HEK293 (cell line): Measurements from ENCODE around the gene TMEM14C.
"Not testable (repeated sequence)": the region's sequence is repeated elsewhere in the genome, so short reads cannot be mapped to it uniquely, and the experiment has no call there.

Experiments used
- CTCF ChIA-PET: fragments of 350-600 bp; formaldehyde crosslinking; extraction: SDS; loops from one replicate; lab custom pipeline; 2021; ENCODE audit warnings: antibody characterized with exemption; lab: Yijun Ruan, JAX
- POLR2A ChIA-PET: fragments of 300-600 bp; formaldehyde crosslinking; extraction: SDS; loops from one replicate; lab custom pipeline; 2020; ENCODE audit warnings: antibody characterized with exemption, inconsistent platforms; lab: Yijun Ruan, JAX
- H3K27ac ChIP-seq: fragments of 200-500 bp; sonication (Bioruptor generic); 2 replicates; pipeline ENCODE4 v1.5.1; 2014; ENCODE audit warnings: low read depth, low read length, control low read depth, inconsistent platforms; ENCODE audit errors: extremely low read depth
- H3K36me3 ChIP-seq, 2 experiments: fragments of 200-500 bp in 1 of 2; sonication (Bioruptor generic) in 1 of 2; 1 replicate in 1 of 2; 2 replicates in 1 of 2; pipeline ENCODE4 v1.5.1; 2014 to 2017; ENCODE audit warnings: inconsistent platforms in 2 of 2, low read length in 2 of 2; ENCODE audit not compliant: control insufficient read depth in 2 of 2, insufficient read depth in 1 of 2
- H3K4me1 ChIP-seq: fragments of 200-500 bp; sonication (Bioruptor generic); 2 replicates; pipeline ENCODE4 v1.5.1; 2014; ENCODE audit warnings: mild to moderate bottlenecking, low read length, inconsistent platforms; ENCODE audit not compliant: control insufficient read depth, insufficient read depth
- H3K4me3 ChIP-seq: 2 replicates; pipeline ENCODE4 v1.5.1; 2011; ENCODE audit warnings: low read depth, mild to moderate bottlenecking, control low read depth, low read length, moderate library complexity
- H3K9me3 ChIP-seq: fragments of 200-500 bp; sonication (Bioruptor generic); 2 replicates; pipeline ENCODE4 v1.5.1; 2014; ENCODE audit warnings: low read depth, low read length, inconsistent platforms; ENCODE audit not compliant: control insufficient read depth, insufficient read depth
- BCL11B ChIP-seq: fragments of 450-650 bp; formaldehyde crosslinking; IDR thresholded peaks from 2 replicates; pipeline ENCODE4 v1.5.1; 2016; ENCODE audit warnings: low read depth, missing biosample characterization, missing genetic modification characterization
- FEZF1 ChIP-seq: fragments of 450-650 bp; formaldehyde crosslinking; IDR thresholded peaks from 2 replicates; pipeline ENCODE4 v1.5.1; 2016; ENCODE audit warnings: missing biosample characterization, missing genetic modification characterization
- KLF1 ChIP-seq: fragments of 450-650 bp; formaldehyde crosslinking; IDR thresholded peaks from 2 replicates; pipeline ENCODE4 v1.5.1; 2016; ENCODE audit warnings: missing biosample characterization, missing genetic modification characterization
- KLF10 ChIP-seq: fragments of 450-650 bp; IDR thresholded peaks from 2 replicates; pipeline ENCODE4 v1.5.1; 2018; ENCODE audit warnings: missing biosample characterization, mild to moderate bottlenecking, missing genetic modification characterization
- SP7 ChIP-seq: fragments of 450-650 bp; formaldehyde crosslinking; IDR thresholded peaks from 2 replicates; pipeline ENCODE4 v1.5.1; 2016; ENCODE audit warnings: missing biosample characterization, missing genetic modification characterization
- WT1 ChIP-seq: fragments of 450-650 bp; formaldehyde crosslinking; IDR thresholded peaks from 2 replicates; pipeline ENCODE4 v1.5.1; 2016; ENCODE audit warnings: missing biosample characterization, missing genetic modification characterization
- ZBTB17 ChIP-seq: fragments of 450-650 bp; formaldehyde crosslinking; IDR thresholded peaks from 2 replicates; pipeline ENCODE4 v1.5.1; 2016; ENCODE audit warnings: missing biosample characterization, missing genetic modification characterization
- ZBTB20 ChIP-seq: fragments of 450-650 bp; formaldehyde crosslinking; IDR thresholded peaks from 2 replicates; pipeline ENCODE4 v1.5.1; 2016; ENCODE audit warnings: missing biosample characterization, missing genetic modification characterization
- ZFP69B ChIP-seq: fragments of 450-650 bp; formaldehyde crosslinking; IDR thresholded peaks from 2 replicates; pipeline ENCODE4 v1.5.1; 2016; ENCODE audit warnings: missing biosample characterization, missing genetic modification characterization
- ZIC2 ChIP-seq: fragments of 450-650 bp; formaldehyde crosslinking; IDR thresholded peaks from 2 replicates; pipeline ENCODE4 v1.5.1; 2016; ENCODE audit warnings: missing biosample characterization, missing genetic modification characterization
- ZNF121 ChIP-seq: fragments of 450-650 bp; formaldehyde crosslinking; IDR thresholded peaks from 2 replicates; pipeline ENCODE4 v1.5.1; 2016; ENCODE audit warnings: missing biosample characterization, missing genetic modification characterization
- ZNF155 ChIP-seq: fragments of 450-650 bp; formaldehyde crosslinking; IDR thresholded peaks from 2 replicates; pipeline ENCODE4 v1.5.1; 2016; ENCODE audit warnings: missing biosample characterization, missing genetic modification characterization
- ZNF16 ChIP-seq: fragments of 450-650 bp; formaldehyde crosslinking; IDR thresholded peaks from 2 replicates; pipeline ENCODE4 v1.5.1; 2016; ENCODE audit warnings: low read depth, missing biosample characterization, missing genetic modification characterization
- ZNF2 ChIP-seq: fragments of 450-650 bp; formaldehyde crosslinking; IDR thresholded peaks from 2 replicates; pipeline ENCODE4 v1.5.1; 2016; ENCODE audit warnings: missing biosample characterization, missing genetic modification characterization
- ZNF223 ChIP-seq: fragments of 450-650 bp; formaldehyde crosslinking; IDR thresholded peaks from 2 replicates; pipeline ENCODE4 v1.5.1; 2016; ENCODE audit warnings: missing biosample characterization, missing genetic modification characterization
- ZNF37A ChIP-seq: fragments of 450-650 bp; IDR thresholded peaks from 2 replicates; pipeline ENCODE4 v1.5.1; 2018; ENCODE audit warnings: missing biosample characterization, missing genetic modification characterization
- ZNF391 ChIP-seq: fragments of 450-650 bp; formaldehyde crosslinking; IDR thresholded peaks from 2 replicates; pipeline ENCODE4 v1.5.1; 2016; ENCODE audit warnings: low read depth, missing biosample characterization, missing genetic modification characterization, borderline replicate concordance
- ZNF530 ChIP-seq: fragments of 450-650 bp; formaldehyde crosslinking; IDR thresholded peaks from 2 replicates; pipeline ENCODE4 v1.5.1; 2016; ENCODE audit warnings: low read depth, missing biosample characterization, missing genetic modification characterization
- ZNF600 ChIP-seq: fragments of 450-650 bp; formaldehyde crosslinking; IDR thresholded peaks from 2 replicates; pipeline ENCODE4 v1.5.1; 2016; ENCODE audit warnings: missing biosample characterization, missing genetic modification characterization
- ZNF664 ChIP-seq: fragments of 450-650 bp; formaldehyde crosslinking; IDR thresholded peaks from 2 replicates; pipeline ENCODE4 v1.5.1; 2016; ENCODE audit warnings: missing biosample characterization, missing genetic modification characterization
- ZNF785 ChIP-seq: fragments of 450-650 bp; formaldehyde crosslinking; IDR thresholded peaks from 2 replicates; pipeline ENCODE4 v1.5.1; 2016; ENCODE audit warnings: missing biosample characterization, missing genetic modification characterization
- ZSCAN30 ChIP-seq: fragments of 450-650 bp; IDR thresholded peaks from 2 replicates; pipeline ENCODE4 v1.5.1; 2018; ENCODE audit warnings: missing biosample characterization, mild to moderate bottlenecking, missing genetic modification characterization, moderate library complexity
- TF ChIP-seq, protein P1 (sequence below): fragments of 450-650 bp; formaldehyde crosslinking; IDR thresholded peaks from 2 replicates; pipeline ENCODE4 v1.5.1; 2017; ENCODE audit warnings: missing biosample characterization, missing genetic modification characterization
- TF ChIP-seq, protein P2 (sequence below): fragments of 450-650 bp; formaldehyde crosslinking; IDR thresholded peaks from 2 replicates; pipeline ENCODE4 v1.5.1; 2016; ENCODE audit warnings: missing biosample characterization, missing genetic modification characterization
- TF ChIP-seq, protein P3 (sequence below): fragments of 450-650 bp; formaldehyde crosslinking; IDR thresholded peaks from 2 replicates; pipeline ENCODE4; 2016; ENCODE audit warnings: missing biosample characterization, missing genetic modification characterization

TMEM14C gene

DNA sequence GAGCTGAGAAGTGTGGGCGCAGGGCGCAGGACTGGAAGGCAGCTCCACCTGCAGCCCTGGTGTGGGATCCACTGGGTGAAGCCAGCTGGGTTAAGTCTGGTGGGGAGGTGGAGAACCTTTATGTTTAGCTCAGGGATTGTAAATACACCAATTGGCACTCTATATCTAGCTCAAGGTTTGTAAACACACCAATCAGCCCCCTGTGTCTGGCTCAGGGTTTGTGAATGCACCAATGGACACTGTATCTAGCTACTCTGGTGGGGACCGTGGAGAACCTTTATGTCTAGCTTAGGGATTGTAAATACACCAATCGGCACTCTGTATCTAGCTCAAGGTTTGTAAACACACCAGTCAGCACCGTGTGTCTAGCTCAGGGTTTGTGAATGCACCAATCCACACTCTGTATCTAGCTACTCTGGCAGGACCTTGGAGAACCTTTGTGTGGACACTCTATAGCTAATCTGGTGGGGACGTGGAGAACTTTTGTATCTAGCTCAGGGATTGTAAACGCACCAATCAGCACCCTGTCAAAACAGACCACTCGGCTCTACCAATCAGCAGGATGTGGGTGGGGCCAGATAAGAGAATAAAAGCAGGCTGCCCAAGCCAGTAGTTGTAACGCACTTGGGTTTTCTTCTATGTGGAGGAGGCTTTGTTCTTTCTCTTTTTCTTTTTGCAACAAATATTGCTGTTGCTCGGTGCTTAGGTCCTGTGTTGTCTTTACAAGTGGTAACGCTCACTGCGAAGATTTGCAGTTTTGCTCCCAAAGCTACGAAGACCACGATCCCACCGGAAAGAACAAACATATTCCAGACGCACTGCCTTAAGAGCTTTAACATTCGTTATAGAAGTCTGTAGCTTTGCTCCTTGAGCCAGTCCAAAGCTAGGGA, 1.7 kb upstream of the TMEM14C start:
- H3K27ac ChIP-seq, H3K9me3 ChIP-seq, H3K4me3 ChIP-seq, H3K4me1 ChIP-seq: not testable (repeated sequence)
- ChIA-PET CTCF (interaction anchor here (0.7 to 1.8 kb wide), 5 partner anchors 23 to 210 kb away, joined by 3 to 7 read pairs (median 3); partner anchors contain the start of gene TMEM14B), POLR2A (interaction anchor here (0.7 to 7.8 kb wide), 7 partner anchors 16 to 48 kb away, joined by 3 to 82 read pairs (median 6); partner anchors contain the start of genes C6orf52, PAK1IP1 and TMEM14B)
- peaks cover 0 to 16% of the 10 kb centered on the region in 2 experiments; a peak in 1 of 3 replicates for H3K36me3 ChIP-seq

DNA sequence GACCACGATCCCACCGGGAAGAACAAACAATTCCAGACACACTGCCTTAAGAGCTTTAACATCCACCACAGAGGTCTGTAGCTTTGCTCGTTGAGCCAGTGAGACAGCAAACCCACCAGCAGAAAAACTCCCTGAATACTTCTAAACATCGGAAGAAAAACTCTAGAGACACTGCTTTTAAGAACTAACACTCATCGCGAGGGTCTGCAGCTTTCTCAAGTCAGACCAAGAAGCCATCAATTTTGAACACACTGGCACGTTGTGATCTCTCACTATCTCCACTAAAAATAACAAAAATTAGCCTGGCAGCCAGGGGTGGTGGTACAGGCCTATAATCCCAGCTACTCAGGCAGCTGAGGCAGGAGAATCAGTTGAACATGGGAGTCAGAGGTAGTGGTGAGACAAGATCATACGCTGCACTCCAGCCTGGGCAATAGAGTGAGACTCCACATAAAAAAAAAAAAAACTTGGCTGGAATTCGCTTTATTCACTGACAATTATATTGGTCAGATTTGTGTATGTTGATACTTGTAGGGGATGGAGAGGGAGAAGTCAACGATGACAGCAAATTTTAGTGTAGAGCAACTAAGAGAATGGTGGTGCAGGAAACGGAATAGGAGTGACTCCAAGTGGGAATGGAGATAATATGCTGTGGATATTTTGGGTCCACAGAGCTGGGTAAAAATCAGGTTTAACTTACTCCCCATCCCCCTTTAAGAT, 860 bp upstream of the TMEM14C start:
- TF ChIP-seq ZNF2 (tag by site-specific recombination) (0 out of 2 replicates have a peak, but pooled peaks have one; percentile 19), ZNF530 (tag by site-specific recombination) (no peak), ZNF223 (tag by site-specific recombination) (peak; percentile 97), ZNF600 (tag by site-specific recombination) (peak; percentile 79), ZIC2 (tag by site-specific recombination) (no peak), ZNF121 (peak; percentile 94)
- Histone ChIP-seq H3K4me1 (no peaks in the 10 kb centered on the region), H3K36me3 (peaks cover 0 to 19% of the 10 kb centered on the region in 2 experiments; a peak in 2 of 3 replicates), H3K4me3 (peak overlapping the region; percentile 64), H3K9me3 (no peaks in the 10 kb centered on the region), H3K27ac (peak overlapping the region; percentile 43; the same call in 1 of the 2 replicates)
- CTCF ChIA-PET = interaction anchor here (0.6 to 1.8 kb wide), 7 partner anchors 11 to 211 kb away, joined by 3 to 6 read pairs (median 4); partner anchors contain the start of gene TMEM14B
- POLR2A ChIA-PET = interaction anchor here (0.6 to 7.8 kb wide), 20 partner anchors 11 to 241 kb away, joined by 3 to 82 read pairs (median 4); partner anchors contain the start of genes C6orf52, GCNT2, PAK1IP1 and SYCP2L

DNA sequence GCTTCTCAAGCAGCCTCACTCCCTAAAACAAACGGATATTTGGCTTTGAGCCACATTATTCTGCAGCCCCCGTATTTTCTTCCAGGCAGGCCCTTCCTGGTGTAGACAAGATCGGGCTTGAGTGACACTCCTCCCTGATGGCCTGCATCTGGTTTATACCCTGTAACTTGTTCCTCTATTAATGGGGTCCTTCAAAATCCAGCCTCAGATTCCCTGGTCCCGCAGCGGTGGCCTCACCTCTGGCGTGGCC, 375 bp upstream of the TMEM14C start:
- CTCF ChIA-PET = interaction anchor here (0.6 to 1.8 kb wide), 6 partner anchors 12 to 1511 kb away, joined by 3 to 6 read pairs (median 4); partner anchors contain the start of gene TMEM14B
- TF ChIP-seq, protein P1, sequence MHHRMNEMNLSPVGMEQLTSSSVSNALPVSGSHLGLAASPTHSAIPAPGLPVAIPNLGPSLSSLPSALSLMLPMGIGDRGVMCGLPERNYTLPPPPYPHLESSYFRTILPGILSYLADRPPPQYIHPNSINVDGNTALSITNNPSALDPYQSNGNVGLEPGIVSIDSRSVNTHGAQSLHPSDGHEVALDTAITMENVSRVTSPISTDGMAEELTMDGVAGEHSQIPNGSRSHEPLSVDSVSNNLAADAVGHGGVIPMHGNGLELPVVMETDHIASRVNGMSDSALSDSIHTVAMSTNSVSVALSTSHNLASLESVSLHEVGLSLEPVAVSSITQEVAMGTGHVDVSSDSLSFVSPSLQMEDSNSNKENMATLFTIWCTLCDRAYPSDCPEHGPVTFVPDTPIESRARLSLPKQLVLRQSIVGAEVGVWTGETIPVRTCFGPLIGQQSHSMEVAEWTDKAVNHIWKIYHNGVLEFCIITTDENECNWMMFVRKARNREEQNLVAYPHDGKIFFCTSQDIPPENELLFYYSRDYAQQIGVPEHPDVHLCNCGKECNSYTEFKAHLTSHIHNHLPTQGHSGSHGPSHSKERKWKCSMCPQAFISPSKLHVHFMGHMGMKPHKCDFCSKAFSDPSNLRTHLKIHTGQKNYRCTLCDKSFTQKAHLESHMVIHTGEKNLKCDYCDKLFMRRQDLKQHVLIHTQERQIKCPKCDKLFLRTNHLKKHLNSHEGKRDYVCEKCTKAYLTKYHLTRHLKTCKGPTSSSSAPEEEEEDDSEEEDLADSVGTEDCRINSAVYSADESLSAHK (tag by site-specific recombination) = no peak
- TF ChIP-seq ZBTB17 (tag by site-specific recombination) (no peak), ZBTB20 (no peak), KLF1 (no peak), KLF10 (no peak), ZNF16 (tag by site-specific recombination) (no peak), WT1 (tag by site-specific recombination) (peak; percentile 57; the same call in 1 of the 2 replicates), ZNF37A (tag by site-specific recombination) (no peak), ZNF785 (tag by site-specific recombination) (no peak), ZNF155 (no peak), BCL11B (tag by site-specific recombination) (no peak), FEZF1 (tag by site-specific recombination) (no peak), ZNF391 (tag by site-specific recombination) (no peak), ZNF664 (tag by site-specific recombination) (no peak), SP7 (no peak), ZFP69B (tag by site-specific recombination) (peak; percentile 21; the same call in 1 of the 2 replicates), ZSCAN30 (tag by site-specific recombination) (0 out of 2 replicates have a peak, but pooled peaks have one; percentile 40)
- TF ChIP-seq, protein P2, sequence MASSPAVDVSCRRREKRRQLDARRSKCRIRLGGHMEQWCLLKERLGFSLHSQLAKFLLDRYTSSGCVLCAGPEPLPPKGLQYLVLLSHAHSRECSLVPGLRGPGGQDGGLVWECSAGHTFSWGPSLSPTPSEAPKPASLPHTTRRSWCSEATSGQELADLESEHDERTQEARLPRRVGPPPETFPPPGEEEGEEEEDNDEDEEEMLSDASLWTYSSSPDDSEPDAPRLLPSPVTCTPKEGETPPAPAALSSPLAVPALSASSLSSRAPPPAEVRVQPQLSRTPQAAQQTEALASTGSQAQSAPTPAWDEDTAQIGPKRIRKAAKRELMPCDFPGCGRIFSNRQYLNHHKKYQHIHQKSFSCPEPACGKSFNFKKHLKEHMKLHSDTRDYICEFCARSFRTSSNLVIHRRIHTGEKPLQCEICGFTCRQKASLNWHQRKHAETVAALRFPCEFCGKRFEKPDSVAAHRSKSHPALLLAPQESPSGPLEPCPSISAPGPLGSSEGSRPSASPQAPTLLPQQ (tag by site-specific recombination) = 0 out of 2 replicates have a peak, but pooled peaks have one; percentile 12
- TF ChIP-seq, protein P3, sequence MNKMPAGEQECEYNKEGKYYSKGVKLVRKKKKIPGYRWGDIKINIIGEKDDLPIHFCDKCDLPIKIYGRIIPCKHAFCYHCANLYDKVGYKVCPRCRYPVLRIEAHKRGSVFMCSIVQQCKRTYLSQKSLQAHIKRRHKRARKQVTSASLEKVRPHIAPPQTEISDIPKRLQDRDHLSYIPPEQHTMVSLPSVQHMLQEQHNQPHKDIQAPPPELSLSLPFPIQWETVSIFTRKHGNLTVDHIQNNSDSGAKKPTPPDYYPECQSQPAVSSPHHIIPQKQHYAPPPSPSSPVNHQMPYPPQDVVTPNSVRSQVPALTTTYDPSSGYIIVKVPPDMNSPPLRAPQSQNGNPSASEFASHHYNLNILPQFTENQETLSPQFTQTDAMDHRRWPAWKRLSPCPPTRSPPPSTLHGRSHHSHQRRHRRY (tag by site-specific recombination) = no peak

More for the DNA sequence above, 375 bp upstream of the TMEM14C start:
- Histone ChIP-seq H3K27ac (peak overlapping the region; percentile 43; the same call in 1 of the 2 replicates), H3K4me3 (peak overlapping the region; percentile 64), H3K36me3 (peaks cover 0 to 20% of the 10 kb centered on the region in 2 experiments; a peak in 2 of 3 replicates), H3K9me3 (no peaks in the 10 kb centered on the region), H3K4me1 (no peaks in the 10 kb centered on the region)
- POLR2A ChIA-PET = interaction anchor here (0.5 to 7.8 kb wide), 18 partner anchors 11 to 241 kb away, joined by 3 to 82 read pairs (median 4); partner anchors contain the start of genes C6orf52, GCNT2, PAK1IP1 and SYCP2L
